Measurements from ENCODE around the gene MEX3C.

Gene MEX3C

GRCh38 chr18:51227660-51228059 lies 30.2 kb upstream of the MEX3C start:
- TF ChIP-seq ZFX (IDR thresholded peaks at IDR 0.05; ENCODE audit: borderline replicate concordance) (no peak), CTCF (IDR thresholded peaks at IDR 0.05) (no peak)

GRCh38 chr18:51226587-51227350 lies 29.3 kb upstream of the MEX3C start:
- TF ChIP-seq CTCF (IDR thresholded peaks at IDR 0.05) (no peak), ZFX (IDR thresholded peaks at IDR 0.05; ENCODE audit: borderline replicate concordance) (no peak)
- no peak overlapping the region for H3K27ac ChIP-seq

More at GRCh38 chr18:51227660-51228059, 30.2 kb upstream of the MEX3C start:
- H3K27ac ChIP-seq: no peak overlapping the region

GRCh38 chr18:51226068-51226467 lies 28.6 kb upstream of the MEX3C start:
- no peak for TF ChIP-seq ZFX (IDR thresholded peaks at IDR 0.05; ENCODE audit: borderline replicate concordance)
- TF ChIP-seq CTCF (IDR thresholded peaks at IDR 0.05): no peak
- no peak overlapping the region for H3K27ac ChIP-seq

DNA sequence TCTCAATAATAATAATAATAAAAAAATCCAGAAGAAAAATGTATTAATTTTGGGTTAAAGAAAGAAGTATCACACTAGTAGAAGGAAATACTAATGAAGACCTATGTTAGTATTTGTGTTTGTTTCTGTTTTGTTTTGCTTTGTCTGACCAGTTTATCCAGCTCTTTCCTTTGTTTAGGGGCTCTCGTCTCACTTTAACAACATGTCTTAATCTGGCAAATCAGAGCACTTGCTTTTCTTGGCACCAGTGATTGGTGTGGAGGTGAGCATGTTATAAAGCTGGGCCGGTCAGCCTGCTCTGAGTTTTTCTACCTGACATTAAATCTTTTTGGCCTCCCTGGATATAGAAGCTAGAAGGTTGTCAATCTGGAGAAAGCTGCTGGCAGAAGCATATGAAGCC lies 15.1 kb upstream of the MEX3C start:
- TF ChIP-seq CTCF (IDR thresholded peaks at IDR 0.05) (no peak), ZFX (IDR thresholded peaks at IDR 0.05; ENCODE audit: borderline replicate concordance) (no peak)
- H3K27ac ChIP-seq: no peak overlapping the region

GRCh38 chr18:51211552-51211951 lies 14.1 kb upstream of the MEX3C start:
- H3K27ac ChIP-seq: no peak overlapping the region
- TF ChIP-seq ZFX (IDR thresholded peaks at IDR 0.05; ENCODE audit: borderline replicate concordance): no peak
- no peak for TF ChIP-seq CTCF (IDR thresholded peaks at IDR 0.05)

GRCh38 chr18:51196811-51197660 lies 445 bp downstream of the MEX3C start:
- peak overlapping the region; percentile 96 for H3K27ac ChIP-seq
- no peak for TF ChIP-seq CTCF (IDR thresholded peaks at IDR 0.05)
- TF ChIP-seq ZFX (IDR thresholded peaks at IDR 0.05; ENCODE audit: borderline replicate concordance): no peak
